ENCODE data around the gene PTGES3.

DNA sequence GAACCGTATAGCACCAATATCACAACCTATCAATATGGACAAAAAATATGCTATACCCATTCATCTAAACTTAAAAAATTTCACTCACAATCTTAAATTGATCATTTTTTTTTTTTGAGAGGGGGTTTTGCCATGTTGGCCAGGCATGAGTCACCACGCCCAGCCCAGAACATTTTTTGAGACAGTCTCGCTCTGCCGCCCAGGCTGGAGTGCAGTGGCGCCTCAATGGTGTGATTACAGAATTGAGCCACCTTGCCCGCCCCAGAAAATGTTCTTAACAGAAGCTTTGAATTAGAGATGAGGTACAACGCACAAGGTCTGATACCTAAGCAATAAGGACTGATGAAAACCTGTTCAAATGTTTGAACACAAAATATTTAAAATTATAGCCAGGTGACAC lies 26.5 kb downstream of the PTGES3 start:
- TF ChIP-seq, protein P1, sequence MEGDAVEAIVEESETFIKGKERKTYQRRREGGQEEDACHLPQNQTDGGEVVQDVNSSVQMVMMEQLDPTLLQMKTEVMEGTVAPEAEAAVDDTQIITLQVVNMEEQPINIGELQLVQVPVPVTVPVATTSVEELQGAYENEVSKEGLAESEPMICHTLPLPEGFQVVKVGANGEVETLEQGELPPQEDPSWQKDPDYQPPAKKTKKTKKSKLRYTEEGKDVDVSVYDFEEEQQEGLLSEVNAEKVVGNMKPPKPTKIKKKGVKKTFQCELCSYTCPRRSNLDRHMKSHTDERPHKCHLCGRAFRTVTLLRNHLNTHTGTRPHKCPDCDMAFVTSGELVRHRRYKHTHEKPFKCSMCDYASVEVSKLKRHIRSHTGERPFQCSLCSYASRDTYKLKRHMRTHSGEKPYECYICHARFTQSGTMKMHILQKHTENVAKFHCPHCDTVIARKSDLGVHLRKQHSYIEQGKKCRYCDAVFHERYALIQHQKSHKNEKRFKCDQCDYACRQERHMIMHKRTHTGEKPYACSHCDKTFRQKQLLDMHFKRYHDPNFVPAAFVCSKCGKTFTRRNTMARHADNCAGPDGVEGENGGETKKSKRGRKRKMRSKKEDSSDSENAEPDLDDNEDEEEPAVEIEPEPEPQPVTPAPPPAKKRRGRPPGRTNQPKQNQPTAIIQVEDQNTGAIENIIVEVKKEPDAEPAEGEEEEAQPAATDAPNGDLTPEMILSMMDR (IDR thresholded peaks at IDR 0.05): no peak
- TF ChIP-seq POLR2A (IDR thresholded peaks at IDR 0.05): no peak

Measured in body of pancreas (tissue), 4 donors.